K562 (cell line): ENCODE results near the gene EIF3I. TPM values are rescaled to one million over a fixed set of nuclear protein-coding genes. Genes with fewer than 3 reads are reported as not detected.

Experiments used
- CBX1 ChIP-seq: sonication (generic); IDR thresholded peaks from 2 replicates; pipeline ENCODE4 v1.6.1; 2016; ENCODE audit warnings: antibody characterized with exemption, low read depth, mild to moderate bottlenecking
- CBX8 ChIP-seq: fragments of 200-600 bp; sonication (generic); IDR thresholded peaks from 2 replicates; pipeline ENCODE4 v1.6.1; 2012; ENCODE audit warnings: borderline replicate concordance, mixed run types, low read depth, mild to moderate bottlenecking, moderate library complexity, mixed read lengths, low read length, control low read depth, inconsistent platforms; ENCODE audit not compliant: poor library complexity, severe bottlenecking; ENCODE audit errors: extremely low read depth
- FOXP1 ChIP-seq: sonication (generic); formaldehyde crosslinking; IDR thresholded peaks from 2 replicates; pipeline ENCODE4 v1.8.0; 2022; ENCODE audit warnings: mild to moderate bottlenecking, missing genetic modification reagents
- HDAC3 ChIP-seq: fragments of 450-650 bp; IDR thresholded peaks from 2 replicates; pipeline ENCODE4 v1.6.1; 2018; ENCODE audit warnings: borderline replicate concordance, mild to moderate bottlenecking, moderate library complexity; ENCODE audit not compliant: partially characterized antibody
- NFIC ChIP-seq: fragments of 450-650 bp; IDR thresholded peaks from 2 replicates; pipeline ENCODE4 v1.6.1; 2017; ENCODE audit warnings: mild to moderate bottlenecking, inconsistent platforms
- PBX2 ChIP-seq, 2 experiments: IDR thresholded peaks in 1 of 2; conservative IDR thresholded peaks in 1 of 2; 2 replicates each; pipeline ENCODE4 v1.6.1; 2016; ENCODE audit warnings: low read depth in 2 of 2, mild to moderate bottlenecking in 1 of 2, missing compliant biosample characterization in 1 of 2, missing genetic modification characterization in 1 of 2, moderate library complexity in 1 of 2
- STAT5B ChIP-seq: fragments of 250-450 bp; sonication (Bioruptor Pico); IDR thresholded peaks from 2 replicates; pipeline ENCODE4 v1.8.0; 2021; ENCODE audit warnings: mild to moderate bottlenecking, inconsistent platforms
- TRIM24 ChIP-seq, 2 experiments: fragments of 450-650 bp; IDR thresholded peaks; 2 replicates each; pipeline ENCODE4 v1.6.1; 2016
- ZNF586 ChIP-seq: fragments of 450-650 bp; formaldehyde crosslinking; conservative IDR thresholded peaks from 2 replicates; pipeline ENCODE4 v1.4.0; 2020; ENCODE audit warnings: mild to moderate bottlenecking, moderate library complexity
- polyA plus RNA-seq, 8 experiments: library from polyadenylated mRNA; depleted of rRNA in 4 of 8; stranded (reverse) in 5 of 8; unstranded in 3 of 8; fragments of >200 nt; fragmentation: Nextera tagmentation in 2 of 8; fragmentation: Illumina TruSeq in 1 of 8; extraction: Ambion mirVana in 2 of 8; extraction: Trizol in 1 of 8; gene quantifications; 2 replicates each; pipeline versions ENCODE4 v1.2.1 to v1.2.3, GENCODE V29; 2011 to 2014; ENCODE audit warnings: inconsistent platforms in 1 of 8, missing spikeins in 1 of 8
- total RNA-seq, 7 experiments: library from RNA; depleted of rRNA in 6 of 7; stranded (reverse); fragments of >200 nt in 6 of 7; fragmentation: Illumina TruSeq in 2 of 7; extraction: Trizol in 2 of 7; gene quantifications; 2 replicates each; pipeline versions ENCODE4 v1.2.1 to v1.2.3, GENCODE V29; 2011 to 2021; ENCODE audit warnings: low replicate concordance in 1 of 7
- TF ChIP-seq, protein P1 (sequence below): fragments of 450-650 bp; IDR thresholded peaks from 2 replicates; pipeline ENCODE4 v1.6.1; 2017; ENCODE audit warnings: antibody characterized with exemption
- TF ChIP-seq, protein P2 (sequence below): fragments of 450-650 bp; IDR thresholded peaks from 2 replicates; pipeline ENCODE4 v1.6.1; 2016; ENCODE audit warnings: borderline replicate concordance
- TF ChIP-seq, protein P3 (sequence below): sonication (generic); formaldehyde crosslinking; IDR thresholded peaks from 2 replicates; pipeline ENCODE4 v1.8.1; 2022; ENCODE audit warnings: missing genetic modification reagents
- TF ChIP-seq, protein P4 (sequence below): sonication (generic); formaldehyde crosslinking; IDR thresholded peaks from 2 replicates; pipeline ENCODE4 v1.8.0; 2023; ENCODE audit warnings: mild to moderate bottlenecking, missing genetic modification reagents

Gene EIF3I
- total and polyA plus RNA-seq, 9 of the 15 experiments (the other 6 are each of a cell fraction or from before 2014, with no cell fraction given), result 414 to 1,526 (median 635) TPM

DNA sequence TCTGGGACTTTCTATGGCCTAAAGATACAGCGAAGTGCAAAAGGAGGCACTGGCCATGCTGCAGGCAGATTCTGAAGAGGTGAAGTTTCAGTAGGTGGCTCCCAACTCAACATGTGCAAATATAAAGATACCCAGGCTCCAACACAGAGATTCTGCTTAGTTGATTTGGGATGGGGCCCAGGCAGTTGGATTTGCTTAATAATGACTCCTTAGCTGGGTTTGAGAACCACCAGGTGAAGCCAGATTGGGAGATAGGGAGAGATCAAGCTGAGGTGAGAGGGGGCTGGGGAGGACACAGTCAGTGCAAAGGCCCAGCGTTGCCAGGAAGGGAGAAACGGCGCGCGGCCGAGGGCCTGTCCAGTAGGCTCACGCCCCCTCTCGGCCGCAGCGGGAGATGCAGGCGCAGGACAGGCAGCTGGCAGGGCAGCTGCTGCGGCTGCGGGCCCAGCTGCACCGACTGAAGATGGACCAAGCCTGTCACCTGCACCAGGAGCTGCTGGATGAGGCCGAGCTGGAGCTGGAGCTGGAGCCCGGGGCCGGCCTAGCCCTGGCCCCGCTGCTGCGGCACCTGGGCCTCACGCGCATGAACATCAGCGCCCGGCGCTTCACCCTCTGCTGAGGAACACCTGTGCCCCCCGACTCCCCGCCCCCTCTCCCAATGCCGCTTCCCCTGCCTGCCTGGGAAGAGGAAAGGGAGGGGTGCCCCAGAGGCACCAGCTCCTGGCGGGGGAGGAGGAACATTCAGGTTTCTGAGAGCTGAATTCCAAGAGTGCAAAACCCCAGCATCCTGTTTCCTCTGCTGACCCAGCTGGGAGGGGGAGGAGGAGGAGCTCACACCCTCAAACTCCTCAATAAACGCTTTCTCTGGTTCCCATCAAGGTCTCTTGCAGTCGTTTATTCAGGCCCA lies 26.0 kb downstream of the EIF3I start (continued):
- TF ChIP-seq FOXP1 (no peak), HDAC3 (no peak), NFIC (peak; percentile 60), CBX1 (no peak), CBX8 (no peak), ZNF586 (CRISPR knock-in tag) (no peak), STAT5B (CRISPR knock-in tag) (no peak), TRIM24 (IDR thresholded peaks at IDR 0.05) (peak; percentile 35 to 77; a peak in 2 of 4 replicates), PBX2 (CRISPR knock-in tag; IDR thresholded peaks at IDR 0.05; ENCODE audit: low read depth) (no peak), PBX2 (tag; conservative IDR thresholded peaks at IDR 0.05; ENCODE audit: low read depth) (no peak)
- TF ChIP-seq, protein P1, sequence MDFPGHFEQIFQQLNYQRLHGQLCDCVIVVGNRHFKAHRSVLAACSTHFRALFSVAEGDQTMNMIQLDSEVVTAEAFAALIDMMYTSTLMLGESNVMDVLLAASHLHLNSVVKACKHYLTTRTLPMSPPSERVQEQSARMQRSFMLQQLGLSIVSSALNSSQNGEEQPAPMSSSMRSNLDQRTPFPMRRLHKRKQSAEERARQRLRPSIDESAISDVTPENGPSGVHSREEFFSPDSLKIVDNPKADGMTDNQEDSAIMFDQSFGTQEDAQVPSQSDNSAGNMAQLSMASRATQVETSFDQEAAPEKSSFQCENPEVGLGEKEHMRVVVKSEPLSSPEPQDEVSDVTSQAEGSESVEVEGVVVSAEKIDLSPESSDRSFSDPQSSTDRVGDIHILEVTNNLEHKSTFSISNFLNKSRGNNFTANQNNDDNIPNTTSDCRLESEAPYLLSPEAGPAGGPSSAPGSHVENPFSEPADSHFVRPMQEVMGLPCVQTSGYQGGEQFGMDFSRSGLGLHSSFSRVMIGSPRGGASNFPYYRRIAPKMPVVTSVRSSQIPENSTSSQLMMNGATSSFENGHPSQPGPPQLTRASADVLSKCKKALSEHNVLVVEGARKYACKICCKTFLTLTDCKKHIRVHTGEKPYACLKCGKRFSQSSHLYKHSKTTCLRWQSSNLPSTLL, result no peak
- TF ChIP-seq, protein P2, sequence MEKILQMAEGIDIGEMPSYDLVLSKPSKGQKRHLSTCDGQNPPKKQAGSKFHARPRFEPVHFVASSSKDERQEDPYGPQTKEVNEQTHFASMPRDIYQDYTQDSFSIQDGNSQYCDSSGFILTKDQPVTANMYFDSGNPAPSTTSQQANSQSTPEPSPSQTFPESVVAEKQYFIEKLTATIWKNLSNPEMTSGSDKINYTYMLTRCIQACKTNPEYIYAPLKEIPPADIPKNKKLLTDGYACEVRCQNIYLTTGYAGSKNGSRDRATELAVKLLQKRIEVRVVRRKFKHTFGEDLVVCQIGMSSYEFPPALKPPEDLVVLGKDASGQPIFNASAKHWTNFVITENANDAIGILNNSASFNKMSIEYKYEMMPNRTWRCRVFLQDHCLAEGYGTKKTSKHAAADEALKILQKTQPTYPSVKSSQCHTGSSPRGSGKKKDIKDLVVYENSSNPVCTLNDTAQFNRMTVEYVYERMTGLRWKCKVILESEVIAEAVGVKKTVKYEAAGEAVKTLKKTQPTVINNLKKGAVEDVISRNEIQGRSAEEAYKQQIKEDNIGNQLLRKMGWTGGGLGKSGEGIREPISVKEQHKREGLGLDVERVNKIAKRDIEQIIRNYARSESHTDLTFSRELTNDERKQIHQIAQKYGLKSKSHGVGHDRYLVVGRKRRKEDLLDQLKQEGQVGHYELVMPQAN, result peak; percentile 48; the same call in 1 of the 2 replicates
- TF ChIP-seq, protein P3, sequence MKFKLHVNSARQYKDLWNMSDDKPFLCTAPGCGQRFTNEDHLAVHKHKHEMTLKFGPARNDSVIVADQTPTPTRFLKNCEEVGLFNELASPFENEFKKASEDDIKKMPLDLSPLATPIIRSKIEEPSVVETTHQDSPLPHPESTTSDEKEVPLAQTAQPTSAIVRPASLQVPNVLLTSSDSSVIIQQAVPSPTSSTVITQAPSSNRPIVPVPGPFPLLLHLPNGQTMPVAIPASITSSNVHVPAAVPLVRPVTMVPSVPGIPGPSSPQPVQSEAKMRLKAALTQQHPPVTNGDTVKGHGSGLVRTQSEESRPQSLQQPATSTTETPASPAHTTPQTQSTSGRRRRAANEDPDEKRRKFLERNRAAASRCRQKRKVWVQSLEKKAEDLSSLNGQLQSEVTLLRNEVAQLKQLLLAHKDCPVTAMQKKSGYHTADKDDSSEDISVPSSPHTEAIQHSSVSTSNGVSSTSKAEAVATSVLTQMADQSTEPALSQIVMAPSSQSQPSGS (CRISPR knock-in tag), result no peak
- TF ChIP-seq, protein P4, sequence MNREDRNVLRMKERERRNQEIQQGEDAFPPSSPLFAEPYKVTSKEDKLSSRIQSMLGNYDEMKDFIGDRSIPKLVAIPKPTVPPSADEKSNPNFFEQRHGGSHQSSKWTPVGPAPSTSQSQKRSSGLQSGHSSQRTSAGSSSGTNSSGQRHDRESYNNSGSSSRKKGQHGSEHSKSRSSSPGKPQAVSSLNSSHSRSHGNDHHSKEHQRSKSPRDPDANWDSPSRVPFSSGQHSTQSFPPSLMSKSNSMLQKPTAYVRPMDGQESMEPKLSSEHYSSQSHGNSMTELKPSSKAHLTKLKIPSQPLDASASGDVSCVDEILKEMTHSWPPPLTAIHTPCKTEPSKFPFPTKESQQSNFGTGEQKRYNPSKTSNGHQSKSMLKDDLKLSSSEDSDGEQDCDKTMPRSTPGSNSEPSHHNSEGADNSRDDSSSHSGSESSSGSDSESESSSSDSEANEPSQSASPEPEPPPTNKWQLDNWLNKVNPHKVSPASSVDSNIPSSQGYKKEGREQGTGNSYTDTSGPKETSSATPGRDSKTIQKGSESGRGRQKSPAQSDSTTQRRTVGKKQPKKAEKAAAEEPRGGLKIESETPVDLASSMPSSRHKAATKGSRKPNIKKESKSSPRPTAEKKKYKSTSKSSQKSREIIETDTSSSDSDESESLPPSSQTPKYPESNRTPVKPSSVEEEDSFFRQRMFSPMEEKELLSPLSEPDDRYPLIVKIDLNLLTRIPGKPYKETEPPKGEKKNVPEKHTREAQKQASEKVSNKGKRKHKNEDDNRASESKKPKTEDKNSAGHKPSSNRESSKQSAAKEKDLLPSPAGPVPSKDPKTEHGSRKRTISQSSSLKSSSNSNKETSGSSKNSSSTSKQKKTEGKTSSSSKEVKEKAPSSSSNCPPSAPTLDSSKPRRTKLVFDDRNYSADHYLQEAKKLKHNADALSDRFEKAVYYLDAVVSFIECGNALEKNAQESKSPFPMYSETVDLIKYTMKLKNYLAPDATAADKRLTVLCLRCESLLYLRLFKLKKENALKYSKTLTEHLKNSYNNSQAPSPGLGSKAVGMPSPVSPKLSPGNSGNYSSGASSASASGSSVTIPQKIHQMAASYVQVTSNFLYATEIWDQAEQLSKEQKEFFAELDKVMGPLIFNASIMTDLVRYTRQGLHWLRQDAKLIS (CRISPR knock-in tag), result no peak
